HEK293 (cell line): ENCODE data around the gene CALHM1.
A peak's percentile ranks its signal among the peaks of the same experiment; 100 is the strongest.

Experiments
- CTCF ChIA-PET: fragments of 350-600 bp; formaldehyde crosslinking; extraction: SDS; loops from one replicate; lab custom pipeline; 2021; ENCODE audit warnings: antibody characterized with exemption; lab: Yijun Ruan, JAX
- POLR2A ChIA-PET: fragments of 300-600 bp; formaldehyde crosslinking; extraction: SDS; loops from one replicate; lab custom pipeline; 2020; ENCODE audit warnings: antibody characterized with exemption, inconsistent platforms; lab: Yijun Ruan, JAX
- H3K27ac ChIP-seq: fragments of 200-500 bp; sonication (Bioruptor generic); 2 replicates; pipeline ENCODE4 v1.5.1; 2014; ENCODE audit warnings: low read depth, low read length, control low read depth, inconsistent platforms; ENCODE audit errors: extremely low read depth
- H3K36me3 ChIP-seq, 2 experiments: fragments of 200-500 bp in 1 of 2; sonication (Bioruptor generic) in 1 of 2; 1 replicate in 1 of 2; 2 replicates in 1 of 2; pipeline ENCODE4 v1.5.1; 2014 to 2017; ENCODE audit warnings: inconsistent platforms in 2 of 2, low read length in 2 of 2; ENCODE audit not compliant: control insufficient read depth in 2 of 2, insufficient read depth in 1 of 2
- H3K4me1 ChIP-seq: fragments of 200-500 bp; sonication (Bioruptor generic); 2 replicates; pipeline ENCODE4 v1.5.1; 2014; ENCODE audit warnings: mild to moderate bottlenecking, low read length, inconsistent platforms; ENCODE audit not compliant: control insufficient read depth, insufficient read depth
- H3K4me3 ChIP-seq: 2 replicates; pipeline ENCODE4 v1.5.1; 2011; ENCODE audit warnings: low read depth, mild to moderate bottlenecking, control low read depth, low read length, moderate library complexity
- H3K9me3 ChIP-seq: fragments of 200-500 bp; sonication (Bioruptor generic); 2 replicates; pipeline ENCODE4 v1.5.1; 2014; ENCODE audit warnings: low read depth, low read length, inconsistent platforms; ENCODE audit not compliant: control insufficient read depth, insufficient read depth
- BCL11A ChIP-seq: fragments of 450-650 bp; formaldehyde crosslinking; IDR thresholded peaks from 2 replicates; pipeline ENCODE4 v1.5.1; 2016; ENCODE audit warnings: low read depth, missing biosample characterization, missing genetic modification characterization
- ELK4 ChIP-seq: IDR thresholded peaks from 2 replicates; pipeline ENCODE4 v1.6.1; 2011; ENCODE audit warnings: mild to moderate bottlenecking, low read depth, low read length, borderline replicate concordance
- GLIS1 ChIP-seq: fragments of 450-650 bp; formaldehyde crosslinking; IDR thresholded peaks from 2 replicates; pipeline ENCODE4 v1.5.1; 2016; ENCODE audit warnings: missing biosample characterization, missing genetic modification characterization
- KLF7 ChIP-seq: fragments of 450-650 bp; formaldehyde crosslinking; IDR thresholded peaks from 2 replicates; pipeline ENCODE4 v1.5.1; 2016; ENCODE audit warnings: missing biosample characterization, missing genetic modification characterization, borderline replicate concordance
- MZF1 ChIP-seq: fragments of 450-650 bp; formaldehyde crosslinking; IDR thresholded peaks from 2 replicates; pipeline ENCODE4 v1.5.1; 2017; ENCODE audit warnings: missing biosample characterization, missing genetic modification characterization, borderline replicate concordance
- TCF7L2 ChIP-seq: IDR thresholded peaks from 2 replicates; pipeline ENCODE4 v1.6.1; 2011; ENCODE audit warnings: low read depth, mild to moderate bottlenecking, inconsistent platforms, low read length, moderate library complexity, borderline replicate concordance
- ZBTB1 ChIP-seq: fragments of 450-650 bp; formaldehyde crosslinking; IDR thresholded peaks from 2 replicates; pipeline ENCODE4 v1.5.1; 2016; ENCODE audit warnings: missing biosample characterization, missing genetic modification characterization
- ZNF146 ChIP-seq: fragments of 450-650 bp; formaldehyde crosslinking; IDR thresholded peaks from 2 replicates; pipeline ENCODE4 v1.5.1; 2016; ENCODE audit warnings: missing biosample characterization, missing genetic modification characterization
- ZNF174 ChIP-seq: fragments of 450-650 bp; formaldehyde crosslinking; IDR thresholded peaks from 2 replicates; pipeline ENCODE4 v1.5.0; 2017; ENCODE audit warnings: missing biosample characterization, mild to moderate bottlenecking, missing genetic modification characterization
- ZNF311 ChIP-seq: fragments of 450-650 bp; formaldehyde crosslinking; IDR thresholded peaks from 2 replicates; pipeline ENCODE4 v1.5.1; 2017; ENCODE audit warnings: missing biosample characterization, missing genetic modification characterization, borderline replicate concordance
- ZNF416 ChIP-seq: fragments of 450-650 bp; formaldehyde crosslinking; IDR thresholded peaks from 2 replicates; pipeline ENCODE4 v1.5.1; 2016; ENCODE audit warnings: missing biosample characterization, missing genetic modification characterization
- ZNF529 ChIP-seq: fragments of 450-650 bp; formaldehyde crosslinking; IDR thresholded peaks from 2 replicates; pipeline ENCODE4 v1.5.1; 2017; ENCODE audit warnings: missing genetic modification characterization, missing biosample characterization; ENCODE audit not compliant: insufficient replicate concordance
- ZNF585B ChIP-seq: fragments of 450-650 bp; formaldehyde crosslinking; IDR thresholded peaks from 2 replicates; pipeline ENCODE4 v1.5.1; 2016; ENCODE audit warnings: missing biosample characterization, missing genetic modification characterization
- ZNF707 ChIP-seq: fragments of 450-650 bp; formaldehyde crosslinking; IDR thresholded peaks from 2 replicates; pipeline ENCODE4 v1.5.1; 2016; ENCODE audit warnings: missing biosample characterization, missing genetic modification characterization
- ZSCAN23 ChIP-seq: fragments of 450-650 bp; formaldehyde crosslinking; IDR thresholded peaks from 2 replicates; pipeline ENCODE4 v1.5.1; 2016; ENCODE audit warnings: missing biosample characterization, missing genetic modification characterization
- ZXDB ChIP-seq: fragments of 450-650 bp; formaldehyde crosslinking; IDR thresholded peaks from 2 replicates; pipeline ENCODE4 v1.5.1; 2016; ENCODE audit warnings: missing biosample characterization, missing genetic modification characterization
- TF ChIP-seq, protein P1 (sequence below): fragments of 450-650 bp; formaldehyde crosslinking; IDR thresholded peaks from 2 replicates; pipeline ENCODE4 v1.5.1; 2017; ENCODE audit warnings: missing biosample characterization, missing genetic modification characterization
- TF ChIP-seq, protein P2 (sequence below): fragments of 450-650 bp; formaldehyde crosslinking; IDR thresholded peaks from 2 replicates; pipeline ENCODE4 v1.5.1; 2016; ENCODE audit warnings: missing biosample characterization, missing genetic modification characterization
- TF ChIP-seq, protein P3 (sequence below): sonication (generic); formaldehyde crosslinking; IDR thresholded peaks from 2 replicates; pipeline ENCODE4 v1.8.1; 2022; ENCODE audit warnings: mild to moderate bottlenecking, moderate library complexity, missing genetic modification reagents
- TF ChIP-seq, protein P4 (sequence below): fragments of 450-650 bp; formaldehyde crosslinking; IDR thresholded peaks from 2 replicates; pipeline ENCODE4 v1.5.1; 2016; ENCODE audit warnings: missing biosample characterization, missing genetic modification characterization
- TF ChIP-seq, protein P5 (sequence below): fragments of 450-650 bp; formaldehyde crosslinking; IDR thresholded peaks from 2 replicates; pipeline ENCODE4 v1.5.1; 2016; ENCODE audit warnings: missing biosample characterization, missing genetic modification characterization, borderline replicate concordance

CALHM1 gene

DNA sequence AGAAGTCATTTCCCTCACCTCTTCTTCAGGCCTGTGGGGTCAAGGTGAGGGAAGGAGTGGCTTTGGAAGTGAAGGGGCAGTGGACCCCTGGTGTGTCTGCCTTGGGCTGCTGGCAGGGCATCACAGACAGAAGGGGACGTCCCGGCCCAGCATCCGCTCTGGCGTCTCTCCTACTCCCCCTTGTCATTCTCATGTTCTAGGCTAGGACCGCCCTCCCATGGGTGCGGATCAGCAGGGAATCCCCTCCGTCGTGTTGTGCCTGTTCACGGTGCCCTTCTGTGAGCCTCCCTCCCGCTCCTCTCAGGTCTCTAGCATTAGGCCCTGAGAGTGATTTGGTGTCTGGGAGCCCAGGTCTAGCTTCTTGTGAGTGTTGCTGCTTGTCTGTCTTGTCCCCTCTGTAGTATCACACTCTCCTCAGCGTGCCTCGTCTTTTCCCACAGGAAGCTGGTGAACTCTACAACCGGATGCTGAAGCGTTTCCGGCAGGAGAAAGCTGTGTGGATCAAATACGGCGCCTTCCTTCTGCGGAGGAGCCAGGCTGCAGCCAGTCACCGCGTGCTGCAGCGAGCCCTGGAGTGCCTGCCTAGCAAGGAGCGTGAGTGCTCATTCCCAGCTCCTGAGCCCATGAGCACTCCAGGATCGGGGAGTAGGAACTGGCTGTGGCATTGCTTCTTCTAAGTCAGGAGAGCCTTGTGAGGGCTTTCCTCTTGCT is 15.1 kb downstream of the CALHM1 start:
- POLR2A ChIA-PET = interaction anchor here (0.6 kb wide), 2 partner anchors 20 to 207 kb away, joined by 3 to 4 read pairs; no protein-coding TSS in a partner anchor
- H3K27ac ChIP-seq = no peak overlapping the region
- CTCF ChIA-PET = interaction anchor here (1.1 kb wide), 1 partner anchor 42 kb away, joined by 4 read pairs; no protein-coding TSS in a partner anchor

DNA sequence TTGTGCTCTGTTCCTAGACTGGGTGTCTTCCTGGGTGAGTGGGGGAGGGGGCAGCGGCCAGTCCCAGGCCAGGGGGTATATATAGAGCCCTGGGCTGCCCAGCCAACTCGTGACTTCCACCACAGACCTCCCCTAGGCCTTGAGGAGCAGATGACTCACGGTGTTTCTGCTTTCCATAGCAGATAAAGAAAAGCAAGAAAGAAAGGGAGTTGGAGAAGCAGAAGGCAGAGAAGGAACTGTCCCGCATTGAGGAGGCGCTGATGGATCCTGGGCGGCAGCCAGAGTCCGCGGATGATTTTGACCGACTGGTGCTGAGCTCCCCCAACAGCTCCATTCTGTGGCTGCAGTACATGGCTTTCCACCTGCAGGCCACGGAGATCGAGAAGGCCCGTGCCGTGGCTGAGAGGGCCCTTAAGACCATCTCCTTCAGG is 16.7 kb downstream of the CALHM1 start:
- Histone ChIP-seq H3K9me3 (no peaks in the 10 kb centered on the region), H3K4me1 (no peaks in the 10 kb centered on the region), H3K4me3 (no peak overlapping the region), H3K27ac (no peak overlapping the region), H3K36me3 (peaks cover 29 to 94% of the 10 kb centered on the region in 2 experiments; a peak in 2 of 3 replicates)
- TF ChIP-seq GLIS1 (tag by site-specific recombination) (peak; percentile 43), KLF7 (no peak)
- CTCF ChIA-PET = interaction anchor here (1.0 kb wide), 1 partner anchor 26 kb away, joined by 4 read pairs; no protein-coding TSS in a partner anchor
- POLR2A ChIA-PET = no interaction called here

More for the DNA sequence above, 15.1 kb downstream of the CALHM1 start:
- H3K4me1 ChIP-seq = no peaks in the 10 kb centered on the region
- TF ChIP-seq ZNF707 (tag by site-specific recombination) (no peak), ELK4 (no peak), ZNF529 (tag by site-specific recombination) (no peak), TCF7L2 (no peak), ZSCAN23 (tag by site-specific recombination) (no peak), ZNF416 (tag by site-specific recombination) (no peak), ZNF174 (tag by site-specific recombination) (no peak)
- TF ChIP-seq, protein P1, sequence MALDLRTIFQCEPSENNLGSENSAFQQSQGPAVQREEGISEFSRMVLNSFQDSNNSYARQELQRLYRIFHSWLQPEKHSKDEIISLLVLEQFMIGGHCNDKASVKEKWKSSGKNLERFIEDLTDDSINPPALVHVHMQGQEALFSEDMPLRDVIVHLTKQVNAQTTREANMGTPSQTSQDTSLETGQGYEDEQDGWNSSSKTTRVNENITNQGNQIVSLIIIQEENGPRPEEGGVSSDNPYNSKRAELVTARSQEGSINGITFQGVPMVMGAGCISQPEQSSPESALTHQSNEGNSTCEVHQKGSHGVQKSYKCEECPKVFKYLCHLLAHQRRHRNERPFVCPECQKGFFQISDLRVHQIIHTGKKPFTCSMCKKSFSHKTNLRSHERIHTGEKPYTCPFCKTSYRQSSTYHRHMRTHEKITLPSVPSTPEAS (tag by site-specific recombination) = no peak
- TF ChIP-seq, protein P2, sequence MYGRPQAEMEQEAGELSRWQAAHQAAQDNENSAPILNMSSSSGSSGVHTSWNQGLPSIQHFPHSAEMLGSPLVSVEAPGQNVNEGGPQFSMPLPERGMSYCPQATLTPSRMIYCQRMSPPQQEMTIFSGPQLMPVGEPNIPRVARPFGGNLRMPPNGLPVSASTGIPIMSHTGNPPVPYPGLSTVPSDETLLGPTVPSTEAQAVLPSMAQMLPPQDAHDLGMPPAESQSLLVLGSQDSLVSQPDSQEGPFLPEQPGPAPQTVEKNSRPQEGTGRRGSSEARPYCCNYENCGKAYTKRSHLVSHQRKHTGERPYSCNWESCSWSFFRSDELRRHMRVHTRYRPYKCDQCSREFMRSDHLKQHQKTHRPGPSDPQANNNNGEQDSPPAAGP (tag by site-specific recombination) = no peak
- TF ChIP-seq, all 188 proteins: peak for 0
- no peak overlapping the region for H3K4me3 ChIP-seq
- H3K9me3 ChIP-seq = no peaks in the 10 kb centered on the region
- H3K36me3 ChIP-seq = peaks cover 22 to 90% of the 10 kb centered on the region in 2 experiments; a peak in 2 of 3 replicates

DNA sequence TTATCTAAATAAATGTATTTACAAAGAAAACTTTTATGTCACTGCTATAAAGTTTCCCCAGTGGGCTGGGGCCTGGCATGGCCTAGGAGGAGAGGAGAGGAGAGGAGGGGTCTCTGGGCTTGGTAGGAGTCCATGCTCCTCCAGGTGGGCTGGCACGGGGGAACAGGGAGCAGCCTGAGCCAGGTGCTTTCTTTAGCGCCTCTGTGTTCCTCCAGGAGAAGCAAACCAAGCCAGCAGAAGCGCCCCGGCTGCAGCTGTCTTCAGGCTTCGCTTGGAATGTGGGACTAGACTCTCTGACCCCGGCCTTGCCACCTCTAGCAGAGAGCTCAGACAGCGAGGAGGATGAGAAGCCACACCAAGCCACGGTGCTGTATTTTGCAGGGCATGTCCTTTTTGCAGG is 17.1 kb downstream of the CALHM1 start:
- CTCF ChIA-PET = interaction anchor here (1.0 kb wide), 1 partner anchor 25 kb away, joined by 4 read pairs; no protein-coding TSS in a partner anchor
- Histone ChIP-seq H3K27ac (no peak overlapping the region), H3K9me3 (no peaks in the 10 kb centered on the region), H3K36me3 (peaks cover 31 to 94% of the 10 kb centered on the region in 2 experiments; a peak in 2 of 3 replicates), H3K4me1 (no peaks in the 10 kb centered on the region), H3K4me3 (no peak overlapping the region)
- POLR2A ChIA-PET = no interaction called here
- TF ChIP-seq ZBTB1 (tag by site-specific recombination) (no peak), ZNF311 (no peak), ZXDB (no peak), ZNF146 (tag by site-specific recombination) (no peak), MZF1 (tag by site-specific recombination) (no peak), BCL11A (tag by site-specific recombination) (no peak), ZNF585B (no peak)
- TF ChIP-seq, protein P3, sequence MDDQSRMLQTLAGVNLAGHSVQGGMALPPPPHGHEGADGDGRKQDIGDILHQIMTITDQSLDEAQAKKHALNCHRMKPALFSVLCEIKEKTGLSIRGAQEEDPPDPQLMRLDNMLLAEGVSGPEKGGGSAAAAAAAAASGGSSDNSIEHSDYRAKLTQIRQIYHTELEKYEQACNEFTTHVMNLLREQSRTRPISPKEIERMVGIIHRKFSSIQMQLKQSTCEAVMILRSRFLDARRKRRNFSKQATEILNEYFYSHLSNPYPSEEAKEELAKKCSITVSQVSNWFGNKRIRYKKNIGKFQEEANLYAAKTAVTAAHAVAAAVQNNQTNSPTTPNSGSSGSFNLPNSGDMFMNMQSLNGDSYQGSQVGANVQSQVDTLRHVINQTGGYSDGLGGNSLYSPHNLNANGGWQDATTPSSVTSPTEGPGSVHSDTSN (CRISPR knock-in tag) = no peak
- TF ChIP-seq, protein P4, sequence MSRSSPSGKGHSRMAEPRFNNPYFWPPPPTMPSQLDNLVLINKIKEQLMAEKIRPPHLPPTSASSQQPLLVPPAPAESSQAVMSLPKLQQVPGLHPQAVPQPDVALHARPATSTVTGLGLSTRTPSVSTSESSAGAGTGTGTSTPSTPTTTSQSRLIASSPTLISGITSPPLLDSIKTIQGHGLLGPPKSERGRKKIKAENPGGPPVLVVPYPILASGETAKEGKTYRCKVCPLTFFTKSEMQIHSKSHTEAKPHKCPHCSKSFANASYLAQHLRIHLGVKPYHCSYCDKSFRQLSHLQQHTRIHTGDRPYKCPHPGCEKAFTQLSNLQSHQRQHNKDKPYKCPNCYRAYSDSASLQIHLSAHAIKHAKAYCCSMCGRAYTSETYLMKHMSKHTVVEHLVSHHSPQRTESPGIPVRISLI (tag by site-specific recombination) = no peak
- TF ChIP-seq, protein P5, sequence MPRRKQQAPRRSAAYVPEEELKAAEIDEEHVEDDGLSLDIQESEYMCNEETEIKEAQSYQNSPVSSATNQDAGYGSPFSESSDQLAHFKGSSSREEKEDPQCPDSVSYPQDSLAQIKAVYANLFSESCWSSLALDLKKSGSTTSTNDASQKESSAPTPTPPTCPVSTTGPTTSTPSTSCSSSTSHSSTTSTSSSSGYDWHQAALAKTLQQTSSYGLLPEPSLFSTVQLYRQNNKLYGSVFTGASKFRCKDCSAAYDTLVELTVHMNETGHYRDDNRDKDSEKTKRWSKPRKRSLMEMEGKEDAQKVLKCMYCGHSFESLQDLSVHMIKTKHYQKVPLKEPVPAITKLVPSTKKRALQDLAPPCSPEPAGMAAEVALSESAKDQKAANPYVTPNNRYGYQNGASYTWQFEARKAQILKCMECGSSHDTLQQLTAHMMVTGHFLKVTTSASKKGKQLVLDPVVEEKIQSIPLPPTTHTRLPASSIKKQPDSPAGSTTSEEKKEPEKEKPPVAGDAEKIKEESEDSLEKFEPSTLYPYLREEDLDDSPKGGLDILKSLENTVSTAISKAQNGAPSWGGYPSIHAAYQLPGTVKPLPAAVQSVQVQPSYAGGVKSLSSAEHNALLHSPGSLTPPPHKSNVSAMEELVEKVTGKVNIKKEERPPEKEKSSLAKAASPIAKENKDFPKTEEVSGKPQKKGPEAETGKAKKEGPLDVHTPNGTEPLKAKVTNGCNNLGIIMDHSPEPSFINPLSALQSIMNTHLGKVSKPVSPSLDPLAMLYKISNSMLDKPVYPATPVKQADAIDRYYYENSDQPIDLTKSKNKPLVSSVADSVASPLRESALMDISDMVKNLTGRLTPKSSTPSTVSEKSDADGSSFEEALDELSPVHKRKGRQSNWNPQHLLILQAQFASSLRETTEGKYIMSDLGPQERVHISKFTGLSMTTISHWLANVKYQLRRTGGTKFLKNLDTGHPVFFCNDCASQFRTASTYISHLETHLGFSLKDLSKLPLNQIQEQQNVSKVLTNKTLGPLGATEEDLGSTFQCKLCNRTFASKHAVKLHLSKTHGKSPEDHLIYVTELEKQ (tag by site-specific recombination) = no peak
